ENCODE measurements around the gene SULT2B1. TPM values are rescaled to one million over a fixed set of nuclear protein-coding genes. Genes with fewer than 3 reads are reported as not detected.

SULT2B1 gene
- total RNA-seq, 4 donors from 2014 or later = 0.93 to 3.9 (median 1.0) TPM; not detected in 1

GRCh38 chr19:48625891-48626327 is 73.9 kb downstream of the SULT2B1 start:
- no peak for ATAC-seq
- Histone ChIP-seq H3K27me3 (no peaks in the 10 kb centered on the region), H3K4me3 (no peak overlapping the region), H3K4me1 (peaks cover 0 to 72% (median 27%) of the 10 kb centered on the region in 3 donors), H3K36me3 (peaks cover 0 to 41% of the 10 kb centered on the region in 2 donors), H3K9me3 (no peaks in the 10 kb centered on the region), H3K27ac (peak overlapping the region in 2 of 4 donors; percentile 29 to 91)
- TF ChIP-seq, protein P1, sequence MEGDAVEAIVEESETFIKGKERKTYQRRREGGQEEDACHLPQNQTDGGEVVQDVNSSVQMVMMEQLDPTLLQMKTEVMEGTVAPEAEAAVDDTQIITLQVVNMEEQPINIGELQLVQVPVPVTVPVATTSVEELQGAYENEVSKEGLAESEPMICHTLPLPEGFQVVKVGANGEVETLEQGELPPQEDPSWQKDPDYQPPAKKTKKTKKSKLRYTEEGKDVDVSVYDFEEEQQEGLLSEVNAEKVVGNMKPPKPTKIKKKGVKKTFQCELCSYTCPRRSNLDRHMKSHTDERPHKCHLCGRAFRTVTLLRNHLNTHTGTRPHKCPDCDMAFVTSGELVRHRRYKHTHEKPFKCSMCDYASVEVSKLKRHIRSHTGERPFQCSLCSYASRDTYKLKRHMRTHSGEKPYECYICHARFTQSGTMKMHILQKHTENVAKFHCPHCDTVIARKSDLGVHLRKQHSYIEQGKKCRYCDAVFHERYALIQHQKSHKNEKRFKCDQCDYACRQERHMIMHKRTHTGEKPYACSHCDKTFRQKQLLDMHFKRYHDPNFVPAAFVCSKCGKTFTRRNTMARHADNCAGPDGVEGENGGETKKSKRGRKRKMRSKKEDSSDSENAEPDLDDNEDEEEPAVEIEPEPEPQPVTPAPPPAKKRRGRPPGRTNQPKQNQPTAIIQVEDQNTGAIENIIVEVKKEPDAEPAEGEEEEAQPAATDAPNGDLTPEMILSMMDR (IDR thresholded peaks at IDR 0.05) = no peak
- TF ChIP-seq POLR2AphosphoS5 (IDR thresholded peaks at IDR 0.05) (no peak), POLR2A (IDR thresholded peaks at IDR 0.05) (no peak), EP300 (IDR thresholded peaks at IDR 0.05) (no peak)
- WGBS, 2 donors (ENCODE audit: low coverage in 1 of 2) = no CpG with 5 or more reads among the region's 30 CpGs

GRCh38 chr19:48627201-48627864 is 75.4 kb downstream of the SULT2B1 start:
- 80% methylated on average over 1 of the region's 6 CpGs; no CpG with 5 or more reads in 1 of the 2 donors for WGBS, 2 donors (ENCODE audit: low coverage in 1 of 2)
- H3K27ac ChIP-seq = peak overlapping the region in 3 of 4 donors; percentile 7 to 98 (median 92)
- peaks cover 0 to 72% (median 32%) of the 10 kb centered on the region in 3 donors for H3K4me1 ChIP-seq
- H3K4me3 ChIP-seq = no peak overlapping the region
- TF ChIP-seq POLR2AphosphoS5 (IDR thresholded peaks at IDR 0.05) = no peak
- no peak for TF ChIP-seq POLR2A (IDR thresholded peaks at IDR 0.05)
- TF ChIP-seq, protein P1 (IDR thresholded peaks at IDR 0.05) = no peak
- TF ChIP-seq EP300 (IDR thresholded peaks at IDR 0.05) = no peak
- H3K27me3 ChIP-seq = no peaks in the 10 kb centered on the region
- peaks cover 0 to 43% of the 10 kb centered on the region in 2 donors for H3K36me3 ChIP-seq
- ATAC-seq = no peak
- H3K9me3 ChIP-seq = no peaks in the 10 kb centered on the region

- WGBS, 2 donors (ENCODE audit: low coverage in 1 of 2) = no CpG with 5 or more reads among the region's 17 CpGs
- TF ChIP-seq POLR2AphosphoS5 (IDR thresholded peaks at IDR 0.05) (no peak), POLR2A (IDR thresholded peaks at IDR 0.05) (peak in 1 of 2 donors; percentile 14)
- Histone ChIP-seq H3K27ac (peak overlapping the region in 3 of 4 donors; percentile 7 to 98 (median 92)), H3K9me3 (no peaks in the 10 kb centered on the region), H3K4me1 (peaks cover 0 to 72% (median 31%) of the 10 kb centered on the region in 3 donors), H3K36me3 (peaks cover 0 to 48% of the 10 kb centered on the region in 2 donors), H3K4me3 (no peak overlapping the region), H3K27me3 (no peaks in the 10 kb centered on the region)
- no peak for ATAC-seq
Measured at GRCh38 chr19:48627865-48628314, 75.9 kb downstream of the SULT2B1 start.

- Histone ChIP-seq H3K27me3 (no peaks in the 10 kb centered on the region), H3K4me3 (no peak overlapping the region), H3K27ac (peak overlapping the region in 3 of 4 donors; percentile 86 to 98 (median 92)), H3K9me3 (no peaks in the 10 kb centered on the region), H3K4me1 (peaks cover 3 to 72% (median 31%) of the 10 kb centered on the region in 3 donors), H3K36me3 (peaks cover 0 to 52% of the 10 kb centered on the region in 2 donors)
- 68 to 80% methylated on average over 5 to 11 of the region's 34 CpGs for WGBS, 2 donors (ENCODE audit: low coverage in 1 of 2)
- TF ChIP-seq POLR2AphosphoS5 (IDR thresholded peaks at IDR 0.05) = no peak
- no peak for TF ChIP-seq EP300 (IDR thresholded peaks at IDR 0.05)
- TF ChIP-seq POLR2A (IDR thresholded peaks at IDR 0.05) = no peak
- TF ChIP-seq, protein P1 (IDR thresholded peaks at IDR 0.05) = no peak
- no peak for ATAC-seq
Measured at GRCh38 chr19:48628486-48629296, 76.7 kb downstream of the SULT2B1 start.

GRCh38 chr19:48629297-48629598 is 77.3 kb downstream of the SULT2B1 start:
- Histone ChIP-seq H3K4me1 (peaks cover 7 to 75% (median 36%) of the 10 kb centered on the region in 3 donors), H3K27me3 (no peaks in the 10 kb centered on the region), H3K9me3 (no peaks in the 10 kb centered on the region), H3K27ac (peak overlapping the region; percentile 41 to 98 (median 89)), H3K4me3 (no peak overlapping the region), H3K36me3 (peaks cover 0 to 52% of the 10 kb centered on the region in 2 donors)
- 84% methylated on average over 14 of the region's 22 CpGs; no CpG with 5 or more reads in 1 of the 2 donors for WGBS, 2 donors (ENCODE audit: low coverage in 1 of 2)
- ATAC-seq = no peak
- TF ChIP-seq EP300 (IDR thresholded peaks at IDR 0.05) = no peak
- no peak for TF ChIP-seq POLR2AphosphoS5 (IDR thresholded peaks at IDR 0.05)
- TF ChIP-seq, protein P1 (IDR thresholded peaks at IDR 0.05) = no peak
- no peak for TF ChIP-seq POLR2A (IDR thresholded peaks at IDR 0.05)
